GM23338 (cell line): ENCODE data around the gene CRKL. TPM values are rescaled to one million over a fixed set of nuclear protein-coding genes. Genes with fewer than 3 reads are reported as not detected.

ENCODE experiments used
- ATAC-seq: fragments of 200-7000 bp; cut with Tn5 transposase; 3 replicates; pipeline ENCODE4 v1.9.1; 2020
- DNase-seq: peaks from one replicate; pipeline ENCODE4 v3.0.0-alpha.2; 2015; ENCODE audit warnings: low spot score
- H2AFZ ChIP-seq: fragments of 200-600 bp; sonication (generic); 2 replicates; pipeline ENCODE4 v1.8.0; 2016; ENCODE audit warnings: antibody characterized with exemption, mild to moderate bottlenecking, moderate library complexity
- H3F3A ChIP-seq: fragments of 200-600 bp; sonication (generic); replicated peaks from 2 replicates; pipeline ENCODE4 v1.8.0; 2017; ENCODE audit warnings: antibody characterized with exemption, mixed run types, low read depth
- H3K27ac ChIP-seq: fragments of 200-600 bp; sonication (generic); 2 replicates; pipeline ENCODE4 v1.6.1; 2016; ENCODE audit warnings: low read depth
- H3K27me3 ChIP-seq: fragments of 200-600 bp; sonication (generic); 2 replicates; pipeline ENCODE4 v1.8.0; 2016; ENCODE audit warnings: mild to moderate bottlenecking, mixed run types, moderate library complexity; ENCODE audit not compliant: insufficient read depth
- H3K36me3 ChIP-seq: fragments of 200-600 bp; sonication (generic); 2 replicates; pipeline ENCODE4 v1.8.0; 2016; ENCODE audit warnings: mild to moderate bottlenecking; ENCODE audit not compliant: insufficient read depth
- H3K4me1 ChIP-seq: fragments of 200-600 bp; sonication (generic); 2 replicates; pipeline ENCODE4 v1.8.0; 2016; ENCODE audit warnings: mild to moderate bottlenecking, moderate library complexity; ENCODE audit not compliant: insufficient read depth
- H3K4me2 ChIP-seq: fragments of 200-600 bp; sonication (generic); 2 replicates; pipeline ENCODE4 v1.7.1; 2017; ENCODE audit warnings: mixed run types
- H3K4me3 ChIP-seq: fragments of 200-600 bp; sonication (generic); 2 replicates; pipeline ENCODE4 v1.6.1; 2016; ENCODE audit warnings: mixed run types
- H3K79me2 ChIP-seq: fragments of 200-600 bp; sonication (generic); replicated peaks from 2 replicates; pipeline ENCODE4 v1.8.0; 2017; ENCODE audit warnings: mild to moderate bottlenecking; ENCODE audit not compliant: insufficient read depth
- H3K9me2 ChIP-seq: fragments of 200-600 bp; sonication (generic); 2 replicates; pipeline ENCODE4 v1.8.0; 2017; ENCODE audit not compliant: insufficient read depth
- H4K20me1 ChIP-seq: fragments of 200-600 bp; sonication (generic); replicated peaks from 2 replicates; pipeline ENCODE4 v1.8.0; 2017; ENCODE audit warnings: mild to moderate bottlenecking; ENCODE audit not compliant: insufficient read depth
- H3K27ac Mint-ChIP-seq: 2 replicates; pipeline ENCODE4 v1.8.0; 2020; ENCODE audit warnings: inconsistent platforms, mild to moderate bottlenecking, moderate library complexity, mixed read lengths
- H3K27me3 Mint-ChIP-seq: 3 replicates; pipeline ENCODE4 v1.8.0; 2022; ENCODE audit warnings: low read depth, mild to moderate bottlenecking, moderate library complexity, mixed read lengths, inconsistent platforms; ENCODE audit not compliant: insufficient read depth, poor library complexity
- H3K36me3 Mint-ChIP-seq: 3 replicates; pipeline ENCODE4 v1.8.0; 2021; ENCODE audit warnings: low read depth, mild to moderate bottlenecking, inconsistent platforms, moderate library complexity, mixed read lengths
- H3K4me1 Mint-ChIP-seq: 3 replicates; pipeline ENCODE4 v1.8.0; 2020; ENCODE audit warnings: mild to moderate bottlenecking, inconsistent platforms, mixed read lengths
- H3K4me3 Mint-ChIP-seq: 3 replicates; pipeline ENCODE4 v1.8.0; 2021; ENCODE audit warnings: moderate library complexity, mild to moderate bottlenecking, inconsistent platforms, mixed read lengths
- H3K9me3 Mint-ChIP-seq: 3 replicates; pipeline ENCODE4 v1.8.0; 2020; ENCODE audit warnings: moderate library complexity, mild to moderate bottlenecking, inconsistent platforms, mixed read lengths
- CREB1 ChIP-seq: fragments of 250-450 bp; sonication (Bioruptor Pico); IDR thresholded peaks from 2 replicates; pipeline ENCODE4 v1.5.0; 2020; ENCODE audit warnings: low read depth, mild to moderate bottlenecking, moderate library complexity
- CTCF ChIP-seq, 2 experiments: fragments of 200-600 bp in 1 of 2; sonication (generic) in 1 of 2; conservative IDR thresholded peaks; 2 replicates each; pipeline versions ENCODE4 v1.5.1 to v1.6.1; 2016 to 2017; ENCODE audit warnings: antibody characterized with exemption in 2 of 2, low read depth in 2 of 2, mild to moderate bottlenecking in 2 of 2, moderate library complexity in 1 of 2
- ETS1 ChIP-seq: IDR thresholded peaks from 2 replicates; pipeline ENCODE4 v1.6.1; 2016; ENCODE audit warnings: antibody characterized with exemption
- EZH2 ChIP-seq: fragments of 200-600 bp; sonication (generic); IDR thresholded peaks from one replicate; pipeline ENCODE4 v1.8.0; 2017; ENCODE audit warnings: antibody characterized with exemption, mild to moderate bottlenecking, low read depth; ENCODE audit not compliant: unreplicated experiment
- JUNB ChIP-seq: IDR thresholded peaks from one replicate; pipeline ENCODE4 v1.6.1; 2016; ENCODE audit warnings: antibody characterized with exemption; ENCODE audit not compliant: unreplicated experiment
- NANOG ChIP-seq: IDR thresholded peaks from 2 replicates; pipeline ENCODE4 v1.6.1; 2016; ENCODE audit warnings: antibody characterized with exemption, borderline replicate concordance
- POLR2AphosphoS5 ChIP-seq: IDR thresholded peaks from 2 replicates; pipeline ENCODE4 v1.6.1; 2016; ENCODE audit warnings: antibody characterized with exemption, low read depth
- REST ChIP-seq: IDR thresholded peaks from one replicate; pipeline ENCODE4 v1.6.1; 2018; ENCODE audit warnings: antibody characterized with exemption; ENCODE audit not compliant: unreplicated experiment
- ZNF114 ChIP-seq: fragments of 250-450 bp; sonication (Bioruptor Pico); IDR thresholded peaks from 2 replicates; pipeline ENCODE4 v1.5.0; 2020; ENCODE audit warnings: mild to moderate bottlenecking, moderate library complexity
- polyA plus RNA-seq: library from polyadenylated mRNA; unstranded; fragments of >200 nt; fragmentation: Nextera tagmentation; extraction: Ambion mirVana; gene quantifications from 2 replicates; pipeline ENCODE4 v1.2.1, GENCODE V29; 2016
- total RNA-seq: library from RNA; depleted of rRNA; stranded (reverse); fragments of >200 nt; shearing (Covaris generic); gene quantifications from 2 replicates; pipeline ENCODE4 v1.2.3, GENCODE V29; 2014

Gene CRKL
- total and polyA plus RNA-seq, 2 experiments from 2014 or later, result 39.5 to 104 TPM

- TF ChIP-seq REST, result no peak
- no peak for TF ChIP-seq NANOG
- no peak for TF ChIP-seq CREB1 (CRISPR knock-in tag)
- TF ChIP-seq CTCF (conservative IDR thresholded peaks at IDR 0.05; ENCODE audit: low read depth in 2 of 2), result no peak
- no peak for TF ChIP-seq EZH2
- no peak for TF ChIP-seq ZNF114 (CRISPR knock-in tag)
- TF ChIP-seq JUNB, result no peak
These were observed 73.3 kb downstream of the CRKL start (continued) for GRCh38 chr22:20990184-20991180.

- no peak overlapping the region for H3K27ac ChIP-seq
- Mint-ChIP-seq H3K4me3 (no peak overlapping the region), H3K9me3 (no peaks in the 10 kb centered on the region), H3K4me1 (no peaks in the 10 kb centered on the region; the same call in 2 of the 3 replicates), H3K36me3 (peaks cover 9% of the 10 kb centered on the region; the same call in 2 of the 3 replicates), H3K27ac (no peak overlapping the region), H3K27me3 (peaks cover 6% of the 10 kb centered on the region)
- no peaks in the 10 kb centered on the region for H3F3A ChIP-seq
- H3K36me3 ChIP-seq, result no peaks in the 10 kb centered on the region
- no peak overlapping the region for H2AFZ ChIP-seq
- H3K4me2 ChIP-seq, result no peak overlapping the region
- no peaks in the 10 kb centered on the region for H3K27me3 ChIP-seq
- no peaks in the 10 kb centered on the region for H3K9me2 ChIP-seq
- ATAC-seq (no peak), DNase-seq (no peak)
- no peaks in the 10 kb centered on the region for H4K20me1 ChIP-seq
- no peak overlapping the region for H3K4me3 ChIP-seq
- H3K79me2 ChIP-seq, result no peaks in the 10 kb centered on the region
- TF ChIP-seq POLR2AphosphoS5, result no peak
- no peak for TF ChIP-seq ETS1
- TF ChIP-seq CREB1 (CRISPR knock-in tag), result no peak
- H3K4me1 ChIP-seq, result no peaks in the 10 kb centered on the region
These were observed 74.2 kb downstream of the CRKL start for GRCh38 chr22:20991252-20992055.
